ENCODE measurements around the gene CNN2.
A peak's percentile ranks its signal among the peaks of the same experiment; 100 is the strongest.

Gene CNN2

GRCh38 chr19:1051791-1052190 lies 25.4 kb downstream of the CNN2 start:
- no peak for DNase-seq

- no peak for DNase-seq
Measured at GRCh38 chr19:1052349-1052975, 26.1 kb downstream of the CNN2 start.

GRCh38 chr19:1053176-1054101 lies 27.0 kb downstream of the CNN2 start:
- no peak for DNase-seq

- no peak for DNase-seq
Measured at GRCh38 chr19:1054102-1055027, 28.0 kb downstream of the CNN2 start.

GRCh38 chr19:1055028-1055425 lies 28.6 kb downstream of the CNN2 start:
- DNase-seq = no peak

DNA sequence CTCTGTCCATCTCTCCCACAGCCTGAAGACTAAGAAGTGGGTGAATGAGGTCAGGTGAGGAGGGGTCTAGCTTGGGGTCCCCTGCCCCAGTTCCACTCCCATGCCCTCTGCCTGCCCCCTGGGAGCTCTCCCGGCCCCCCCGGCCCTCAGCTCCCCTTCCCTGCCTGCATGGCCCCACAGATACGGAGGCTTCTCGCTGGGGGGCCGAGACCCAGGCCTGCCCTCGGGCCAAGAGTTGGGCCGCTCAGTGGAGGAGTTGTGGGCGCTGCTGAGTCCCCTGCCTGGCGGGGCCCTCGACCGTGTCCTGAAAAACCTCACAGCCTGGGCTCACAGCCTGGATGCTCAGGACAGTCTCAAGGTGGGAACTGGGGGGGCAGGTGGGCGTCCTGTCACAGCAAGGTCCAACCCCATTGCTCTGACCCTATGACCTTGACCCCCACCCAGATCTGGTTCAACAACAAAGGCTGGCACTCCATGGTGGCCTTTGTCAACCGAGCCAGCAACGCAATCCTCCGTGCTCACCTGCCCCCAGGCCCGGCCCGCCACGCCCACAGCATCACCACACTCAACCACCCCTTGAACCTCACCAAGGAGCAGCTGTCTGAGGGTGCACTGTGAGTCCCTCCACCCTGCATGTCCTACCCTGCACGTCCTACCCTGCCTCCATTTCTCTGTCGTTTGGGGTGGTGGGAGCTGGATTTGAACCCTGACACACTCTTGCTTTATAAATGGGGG lies 29.6 kb downstream of the CNN2 start:
- no peak for DNase-seq

DNA sequence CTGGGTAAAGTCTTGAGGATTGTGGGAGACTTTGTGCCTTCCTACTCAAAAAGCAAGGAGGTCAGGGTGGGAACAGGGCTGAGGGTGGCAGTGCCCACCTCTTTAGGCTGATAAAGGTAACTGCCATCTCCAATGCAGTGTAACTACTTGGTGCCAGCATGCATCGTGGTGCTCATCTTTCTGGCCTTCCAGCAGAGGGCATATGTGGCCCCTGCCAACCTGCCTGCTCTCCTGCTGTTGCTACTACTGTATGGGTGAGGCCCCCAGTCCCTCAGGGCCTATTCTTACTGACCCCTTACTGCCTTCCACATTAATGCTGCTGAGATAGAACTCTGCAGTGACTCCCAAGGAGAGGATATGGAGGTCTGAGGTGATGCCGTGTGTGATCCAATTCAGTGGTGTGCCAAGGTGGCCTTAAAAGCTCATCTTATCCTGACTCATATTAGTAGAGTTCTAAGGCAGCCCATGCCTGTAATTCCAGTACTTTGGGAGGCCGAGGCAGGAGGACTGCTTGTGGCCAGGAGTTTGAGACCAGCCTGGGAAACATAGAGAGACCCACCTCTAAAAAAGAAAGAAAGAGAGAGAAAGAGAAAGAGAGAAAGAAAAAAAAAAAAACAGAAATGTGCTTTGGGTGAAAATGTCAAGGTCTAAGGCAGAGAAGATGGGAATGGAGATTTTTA lies 30.9 kb downstream of the CNN2 start:
- peak; percentile 39 to 46 (median 40) for DNase-seq

GRCh38 chr19:1058112-1058511 lies 31.7 kb downstream of the CNN2 start:
- no peak for DNase-seq

DNA sequence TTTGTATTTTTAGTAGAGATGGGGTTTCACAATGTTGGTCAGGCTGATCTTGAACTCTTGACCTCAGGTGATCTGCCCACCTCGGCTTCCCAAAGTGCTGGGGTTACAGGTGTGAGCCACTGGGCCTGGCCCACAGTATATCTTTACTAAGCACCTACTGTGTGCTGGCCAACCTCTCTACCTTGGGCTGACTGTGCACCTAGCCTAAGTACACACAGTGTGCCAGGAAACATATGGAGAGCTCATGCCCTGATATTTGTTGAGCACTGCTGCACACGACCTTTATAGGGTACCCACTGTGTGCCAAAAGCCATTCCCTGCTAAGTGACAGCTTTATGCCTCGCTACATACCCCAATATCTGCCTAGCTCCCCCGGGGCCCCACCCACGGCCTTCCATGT lies 34.3 kb downstream of the CNN2 start:
- no peak for DNase-seq

DNA sequence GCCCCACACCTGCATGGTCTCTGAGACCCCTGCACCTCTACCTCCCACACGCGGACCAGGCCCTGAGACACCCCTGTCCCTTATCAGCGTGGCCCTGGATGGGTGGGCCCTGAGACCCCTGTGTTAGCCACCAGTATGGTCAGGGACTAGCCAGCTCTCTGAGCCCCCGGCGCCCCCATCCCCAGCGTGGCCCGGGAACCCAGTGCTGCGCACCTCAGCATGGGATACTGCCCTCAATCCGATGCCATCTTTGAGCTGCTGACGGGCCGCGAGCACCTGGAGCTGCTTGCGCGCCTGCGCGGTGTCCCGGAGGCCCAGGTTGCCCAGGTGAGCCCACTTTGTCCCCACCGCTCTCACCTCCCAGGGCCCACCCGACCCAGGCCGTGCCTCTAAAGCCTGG lies 35.6 kb downstream of the CNN2 start:
- DNase-seq = no peak

DNA sequence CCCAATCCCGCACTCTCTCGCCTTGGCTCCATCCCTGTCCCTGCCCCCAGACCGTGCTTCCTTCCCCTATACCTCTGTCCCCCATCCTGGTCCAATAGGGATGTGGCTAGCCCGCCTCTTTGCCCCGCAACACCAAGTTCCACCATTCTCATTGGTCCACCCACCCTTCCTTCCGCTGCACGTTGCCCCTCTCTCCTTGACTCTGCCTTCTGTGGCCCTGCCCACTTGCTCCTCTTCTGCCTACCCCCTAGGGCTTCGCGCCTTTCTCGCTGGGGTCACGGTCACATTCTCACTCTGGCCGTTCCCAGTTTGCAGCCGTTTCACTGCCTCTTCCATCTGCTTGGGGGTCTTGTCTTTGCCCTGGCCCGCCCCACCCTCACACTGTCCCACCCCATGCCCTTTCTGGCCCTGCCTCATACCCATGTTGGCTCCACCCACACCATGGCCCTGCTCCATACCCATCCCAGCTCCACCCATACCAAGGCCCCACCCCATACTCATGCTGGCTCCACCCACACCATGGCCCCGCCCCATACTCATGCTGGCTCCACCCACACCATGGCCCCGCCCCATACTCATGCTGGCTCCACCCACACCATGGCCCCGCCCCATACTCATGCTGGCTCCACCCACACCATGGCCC lies 36.1 kb downstream of the CNN2 start:
- no peak for DNase-seq

DNA sequence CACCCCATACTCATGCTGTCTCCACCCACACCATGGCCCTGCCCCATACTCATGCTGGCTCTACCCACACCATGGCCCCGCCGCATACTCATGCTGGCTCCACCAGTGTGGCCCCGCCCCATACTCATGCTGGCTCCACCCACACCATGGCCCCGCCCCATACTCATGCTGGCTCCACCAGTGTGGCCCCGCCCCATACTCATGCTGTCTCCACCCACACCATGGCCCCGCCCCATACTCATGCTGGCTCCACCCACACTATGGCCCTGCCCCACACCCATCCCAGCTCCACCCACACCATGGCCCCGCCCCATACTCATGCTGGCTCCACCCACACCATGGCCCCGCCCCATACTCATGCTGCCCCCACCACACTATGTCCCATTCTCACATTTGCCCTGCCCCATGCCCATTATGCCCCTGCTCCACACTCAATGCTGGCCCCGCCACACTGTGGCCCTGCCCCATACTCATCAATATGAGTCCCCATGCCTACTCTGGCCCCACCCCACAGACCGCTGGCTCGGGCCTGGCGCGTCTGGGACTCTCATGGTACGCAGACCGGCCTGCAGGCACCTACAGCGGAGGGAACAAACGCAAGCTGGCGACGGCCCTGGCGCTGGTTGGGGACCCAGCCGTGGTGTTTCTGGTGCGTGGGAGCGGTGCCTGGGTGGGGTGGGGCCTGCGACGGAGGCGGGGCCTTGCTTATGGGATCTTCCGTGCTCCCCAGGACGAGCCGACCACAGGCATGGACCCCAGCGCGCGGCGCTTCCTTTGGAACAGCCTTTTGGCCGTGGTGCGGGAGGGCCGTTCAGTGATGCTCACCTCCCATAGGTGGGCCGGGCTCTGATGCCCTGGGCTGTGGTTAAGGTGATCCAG lies 36.9 kb downstream of the CNN2 start:
- peak; percentile 63 to 74 (median 74) for DNase-seq

DNA sequence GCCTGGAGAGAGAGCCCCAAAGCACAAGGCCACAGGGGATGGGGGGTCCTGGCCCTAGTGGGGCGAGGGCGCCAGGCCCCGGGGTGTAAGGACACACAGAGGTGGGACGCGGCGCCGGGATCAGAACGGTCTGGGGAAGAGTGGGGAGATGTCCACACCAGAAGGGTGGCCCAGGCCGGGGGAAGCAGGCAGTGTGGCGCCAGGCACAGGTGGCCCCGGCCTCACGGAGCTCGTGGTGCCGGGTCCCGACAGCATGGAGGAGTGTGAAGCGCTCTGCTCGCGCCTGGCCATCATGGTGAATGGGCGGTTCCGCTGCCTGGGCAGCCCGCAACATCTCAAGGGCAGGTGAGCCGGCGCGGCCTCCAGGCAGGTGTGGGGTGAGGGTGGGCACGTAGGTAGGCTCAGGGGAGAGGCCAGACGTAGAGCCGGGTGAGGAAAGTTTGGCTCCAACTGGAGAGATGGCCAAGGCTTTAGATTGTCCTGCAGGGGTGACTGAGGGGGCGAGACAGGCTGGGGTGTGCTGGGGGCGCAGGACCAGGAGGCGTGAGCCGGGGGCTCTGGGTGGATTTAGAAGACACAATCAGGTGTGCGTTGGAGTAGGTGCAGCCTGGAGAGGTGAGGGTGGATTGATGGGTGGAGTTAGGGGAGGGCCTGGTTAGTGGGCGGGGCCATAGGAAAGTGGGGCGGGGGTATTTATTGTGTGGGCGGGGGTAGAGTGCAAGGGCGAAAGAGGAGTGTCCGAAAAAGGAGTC lies 37.7 kb downstream of the CNN2 start:
- no peak for DNase-seq

DNA sequence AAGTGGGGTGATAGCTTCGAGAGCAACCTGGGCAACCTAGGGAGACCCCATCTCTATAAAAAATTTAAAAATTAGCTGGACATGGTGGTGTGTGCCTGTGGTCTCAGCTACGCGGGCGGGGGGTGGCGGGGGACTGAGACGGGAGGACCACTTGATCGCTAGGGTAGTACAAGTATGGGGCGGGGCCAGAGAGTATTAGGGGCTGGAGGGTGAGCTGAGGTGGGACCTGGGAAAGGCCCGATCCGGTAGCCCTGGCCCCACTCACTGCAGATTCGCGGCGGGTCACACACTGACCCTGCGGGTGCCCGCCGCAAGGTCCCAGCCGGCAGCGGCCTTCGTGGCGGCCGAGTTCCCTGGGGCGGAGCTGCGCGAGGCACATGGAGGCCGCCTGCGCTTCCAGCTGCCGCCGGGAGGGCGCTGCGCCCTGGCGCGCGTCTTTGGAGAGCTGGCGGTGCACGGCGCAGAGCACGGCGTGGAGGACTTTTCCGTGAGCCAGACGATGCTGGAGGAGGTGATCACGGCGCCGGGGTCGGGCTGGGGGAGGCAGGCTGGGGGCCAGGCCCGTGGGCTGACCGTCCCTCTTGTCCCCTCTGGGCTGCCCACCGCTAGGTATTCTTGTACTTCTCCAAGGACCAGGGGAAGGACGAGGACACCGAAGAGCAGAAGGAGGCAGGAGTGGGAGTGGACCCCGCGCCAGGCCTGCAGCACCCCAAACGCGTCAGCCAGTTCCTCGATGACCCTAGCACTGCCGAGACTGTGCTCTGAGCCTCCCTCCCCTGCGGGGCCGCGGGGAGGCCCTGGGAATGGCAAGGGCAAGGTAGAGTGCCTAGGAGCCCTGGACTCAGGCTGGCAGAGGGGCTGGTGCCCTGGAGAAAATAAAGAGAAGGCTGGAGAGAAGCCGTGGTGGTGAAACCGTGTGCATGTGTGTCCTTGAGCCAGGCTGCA lies 38.5 kb downstream of the CNN2 start:
- peak; percentile 84 to 92 (median 88) for DNase-seq

GRCh38 chr19:1065606-1066109 lies 39.2 kb downstream of the CNN2 start:
- DNase-seq = no peak

GRCh38 chr19:1066251-1066747 lies 39.9 kb downstream of the CNN2 start:
- DNase-seq = no peak

DNA sequence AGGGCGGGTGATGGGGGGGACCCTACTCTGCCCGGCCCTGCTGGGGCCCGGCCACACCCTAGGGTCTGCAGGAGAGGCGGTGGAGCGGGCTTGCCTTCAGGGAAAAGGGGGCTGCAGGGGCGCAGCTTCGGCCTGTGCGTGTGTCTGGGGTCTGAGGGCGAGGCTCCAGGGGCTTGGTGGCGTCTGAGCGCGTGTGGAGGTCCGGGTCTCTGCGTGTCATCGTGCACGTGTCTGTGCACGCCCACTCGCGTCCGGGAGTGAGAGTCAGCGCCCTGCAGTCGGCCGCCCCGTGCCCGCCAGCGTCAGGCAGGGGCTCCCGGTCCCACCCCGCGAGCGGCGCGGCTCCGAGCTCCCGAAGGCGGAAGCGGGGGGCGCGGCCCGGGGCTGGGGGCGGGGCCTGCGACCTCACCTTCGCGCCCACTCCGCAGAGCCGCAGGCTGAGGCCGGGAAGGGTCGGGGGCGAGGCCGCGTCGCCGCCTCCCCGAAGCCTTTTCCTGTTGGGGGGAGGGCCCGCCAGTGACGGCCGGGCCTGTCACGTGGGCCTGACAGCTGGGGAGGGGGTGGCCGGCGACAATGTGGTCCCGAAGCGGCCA lies 40.4 kb downstream of the CNN2 start, which contains the start of gene ARHGAP45:
Gene ARHGAP45 (plus strand): TSS at position 420 of the 593 bp plus-strand sequence. CDS start 239 bp downstream, outside the sequence.
- DNase-seq = peak; percentile 84 to 89 (median 87)

All from suppressor macrophage treated with lipopolysaccharide for 1 hour (primary cell).